ENCODE measurements around the gene ZMYND10. TPM values are rescaled to one million over a fixed set of nuclear protein-coding genes. Genes with fewer than 3 reads are reported as not detected.
A peak's percentile ranks its signal among the peaks of the same experiment; 100 is the strongest.

Gene ZMYND10
- total and polyA plus RNA-seq, 9 of the 15 experiments (the other 6 are each of a cell fraction or from before 2014, with no cell fraction given), result 0.20 to 2.8 (median 0.70) TPM

- TF ChIP-seq, protein P1, sequence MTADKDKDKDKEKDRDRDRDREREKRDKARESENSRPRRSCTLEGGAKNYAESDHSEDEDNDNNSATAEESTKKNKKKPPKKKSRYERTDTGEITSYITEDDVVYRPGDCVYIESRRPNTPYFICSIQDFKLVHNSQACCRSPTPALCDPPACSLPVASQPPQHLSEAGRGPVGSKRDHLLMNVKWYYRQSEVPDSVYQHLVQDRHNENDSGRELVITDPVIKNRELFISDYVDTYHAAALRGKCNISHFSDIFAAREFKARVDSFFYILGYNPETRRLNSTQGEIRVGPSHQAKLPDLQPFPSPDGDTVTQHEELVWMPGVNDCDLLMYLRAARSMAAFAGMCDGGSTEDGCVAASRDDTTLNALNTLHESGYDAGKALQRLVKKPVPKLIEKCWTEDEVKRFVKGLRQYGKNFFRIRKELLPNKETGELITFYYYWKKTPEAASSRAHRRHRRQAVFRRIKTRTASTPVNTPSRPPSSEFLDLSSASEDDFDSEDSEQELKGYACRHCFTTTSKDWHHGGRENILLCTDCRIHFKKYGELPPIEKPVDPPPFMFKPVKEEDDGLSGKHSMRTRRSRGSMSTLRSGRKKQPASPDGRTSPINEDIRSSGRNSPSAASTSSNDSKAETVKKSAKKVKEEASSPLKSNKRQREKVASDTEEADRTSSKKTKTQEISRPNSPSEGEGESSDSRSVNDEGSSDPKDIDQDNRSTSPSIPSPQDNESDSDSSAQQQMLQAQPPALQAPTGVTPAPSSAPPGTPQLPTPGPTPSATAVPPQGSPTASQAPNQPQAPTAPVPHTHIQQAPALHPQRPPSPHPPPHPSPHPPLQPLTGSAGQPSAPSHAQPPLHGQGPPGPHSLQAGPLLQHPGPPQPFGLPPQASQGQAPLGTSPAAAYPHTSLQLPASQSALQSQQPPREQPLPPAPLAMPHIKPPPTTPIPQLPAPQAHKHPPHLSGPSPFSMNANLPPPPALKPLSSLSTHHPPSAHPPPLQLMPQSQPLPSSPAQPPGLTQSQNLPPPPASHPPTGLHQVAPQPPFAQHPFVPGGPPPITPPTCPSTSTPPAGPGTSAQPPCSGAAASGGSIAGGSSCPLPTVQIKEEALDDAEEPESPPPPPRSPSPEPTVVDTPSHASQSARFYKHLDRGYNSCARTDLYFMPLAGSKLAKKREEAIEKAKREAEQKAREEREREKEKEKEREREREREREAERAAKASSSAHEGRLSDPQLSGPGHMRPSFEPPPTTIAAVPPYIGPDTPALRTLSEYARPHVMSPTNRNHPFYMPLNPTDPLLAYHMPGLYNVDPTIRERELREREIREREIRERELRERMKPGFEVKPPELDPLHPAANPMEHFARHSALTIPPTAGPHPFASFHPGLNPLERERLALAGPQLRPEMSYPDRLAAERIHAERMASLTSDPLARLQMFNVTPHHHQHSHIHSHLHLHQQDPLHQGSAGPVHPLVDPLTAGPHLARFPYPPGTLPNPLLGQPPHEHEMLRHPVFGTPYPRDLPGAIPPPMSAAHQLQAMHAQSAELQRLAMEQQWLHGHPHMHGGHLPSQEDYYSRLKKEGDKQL (CRISPR knock-in tag; IDR thresholded peaks at IDR 0.05; ENCODE audit: borderline replicate concordance), result no peak
- TF ChIP-seq E2F3 (CRISPR knock-in tag; IDR thresholded peaks at IDR 0.05) (0 out of 2 replicates have a peak, but pooled peaks have one; percentile 76), TBP (optimal IDR thresholded peaks at IDR 0.05; ENCODE audit: low read depth, low read length) (peak; percentile 63), AFF4 (CRISPR knock-in tag; IDR thresholded peaks at IDR 0.05) (0 out of 2 replicates have a peak, but pooled peaks have one; percentile 70), NCOA4 (IDR thresholded peaks at IDR 0.05; ENCODE audit: partially characterized antibody) (no peak), HOXB6 (CRISPR knock-in tag; IDR thresholded peaks at IDR 0.05; ENCODE audit: borderline replicate concordance) (no peak), RBM14 (IDR thresholded peaks at IDR 0.05; ENCODE audit: borderline replicate concordance, insufficient read depth, low read depth, low read length) (no peak), HIVEP1 (CRISPR knock-in tag; IDR thresholded peaks at IDR 0.05) (no peak), ZBED1 (IDR thresholded peaks at IDR 0.05) (no peak), TAF9B (IDR thresholded peaks at IDR 0.05; ENCODE audit: partially characterized antibody) (peak; percentile 15), ERF (CRISPR knock-in tag; IDR thresholded peaks at IDR 0.05) (peak; percentile 93), BMI1 (IDR thresholded peaks at IDR 0.05; ENCODE audit: low read length) (no peak), ZBTB12 (CRISPR knock-in tag; IDR thresholded peaks at IDR 0.05) (peak; percentile 88), TEAD1 (CRISPR knock-in tag; IDR thresholded peaks at IDR 0.05) (peak in 1 of 2 experiments; percentile 92; a peak in 3 of 4 replicates), SIRT6 (IDR thresholded peaks at IDR 0.05; ENCODE audit: low read depth, low read length) (no peak), ZNF445 (CRISPR knock-in tag; IDR thresholded peaks at IDR 0.05; ENCODE audit: low read depth) (no peak), RAD21 (CRISPR knock-in tag; conservative IDR thresholded peaks at IDR 0.05 in 1 of 2, IDR thresholded peaks at IDR 0.05 in 1 of 2) (no peak)
Measured at GRCh38 chr3:50292159-50293078, 53.1 kb downstream of the ZMYND10 start, which contains the start of gene IFRD2 (continued).

Data from K562 (cell line).